SK-N-SH (cell line): ENCODE data around the gene CSTF2T. TPM values are rescaled to one million over a fixed set of nuclear protein-coding genes. Genes with fewer than 3 reads are reported as not detected.

Experiments used
- CTCF ChIA-PET: fragments of 300-600, 350-600 bp; formaldehyde crosslinking; extraction: SDS; loops from one replicate; lab custom pipeline; 2021; lab: Yijun Ruan, JAX
- POLR2A ChIA-PET: fragments of 350-600 bp; sonication (Branson Sonifier 250); formaldehyde crosslinking; extraction: SDS; loops from one replicate; lab custom pipeline; 2020; ENCODE audit warnings: antibody characterized with exemption, inconsistent platforms; lab: Yijun Ruan, JAX
- DNase-seq: peaks from one replicate; pipeline ENCODE4 v3.0.0; 2012
- H2AFZ ChIP-seq: fragments of 200-600 bp; sonication (generic); 2 replicates; pipeline ENCODE4 v1.8.1; 2016; ENCODE audit warnings: antibody characterized with exemption, mild to moderate bottlenecking, low read depth
- H3F3A ChIP-seq: fragments of 200-600 bp; sonication (generic); replicated peaks from 2 replicates; pipeline ENCODE3; 2016; ENCODE audit warnings: antibody characterized with exemption, mild to moderate bottlenecking; ENCODE audit not compliant: insufficient read depth
- H3K27ac ChIP-seq, 2 experiments: fragments of 200-500 bp in 1 of 2; fragments of 200-600 bp in 1 of 2; sonication (Bioruptor generic) in 1 of 2; sonication (generic), shearing (Covaris generic) in 1 of 2; 2 replicates each; pipeline versions ENCODE4 v1.5.1 to v1.6.1; 2014 to 2016; ENCODE audit warnings: low read depth in 2 of 2, inconsistent platforms in 1 of 2, low read length in 1 of 2, mild to moderate bottlenecking in 1 of 2, mixed read lengths in 1 of 2
- H3K27me3 ChIP-seq: fragments of 200-600 bp; sonication (generic), shearing (Covaris generic); 2 replicates; pipeline ENCODE4 v1.6.1; 2016; ENCODE audit warnings: mixed run types; ENCODE audit not compliant: insufficient read depth
- H3K36me3 ChIP-seq, 2 experiments: fragments of 200-500 bp in 1 of 2; fragments of 200-600 bp in 1 of 2; sonication (Bioruptor generic) in 1 of 2; sonication (generic) in 1 of 2; replicated peaks in 1 of 2; 2 replicates each; pipeline versions ENCODE3 to v1.5.1; 2014 to 2016; ENCODE audit warnings: low read length in 1 of 2, mild to moderate bottlenecking in 1 of 2; ENCODE audit not compliant: insufficient read depth in 2 of 2, control insufficient read depth in 1 of 2
- H3K4me1 ChIP-seq, 2 experiments: fragments of 200-500 bp in 1 of 2; fragments of 200-600 bp in 1 of 2; sonication (Bioruptor generic) in 1 of 2; sonication (generic), shearing (Covaris generic) in 1 of 2; 2 replicates each; pipeline versions ENCODE4 v1.5.1 to v1.6.1; 2014 to 2016; ENCODE audit warnings: low read depth in 1 of 2, low read length in 1 of 2, mixed run types in 1 of 2; ENCODE audit not compliant: insufficient read depth in 2 of 2, control insufficient read depth in 1 of 2
- H3K4me2 ChIP-seq: fragments of 200-600 bp; sonication (generic), shearing (Covaris generic); 2 replicates; pipeline ENCODE4 v1.6.1; 2017; ENCODE audit warnings: mixed run types
- H3K4me3 ChIP-seq, 2 experiments: fragments of 200-500 bp in 1 of 2; fragments of 200-600 bp in 1 of 2; sonication (Bioruptor generic) in 1 of 2; sonication (generic), shearing (Covaris generic) in 1 of 2; 2 replicates each; pipeline versions ENCODE4 v1.5.1 to v1.8.1; 2014 to 2016; ENCODE audit warnings: low read depth in 2 of 2, inconsistent platforms in 1 of 2, low read length in 1 of 2, mild to moderate bottlenecking in 1 of 2, mixed read lengths in 1 of 2, moderate library complexity in 1 of 2
- H3K79me2 ChIP-seq: fragments of 200-600 bp; sonication (generic); 2 replicates; pipeline ENCODE4 v1.8.1; 2017; ENCODE audit warnings: mild to moderate bottlenecking; ENCODE audit not compliant: insufficient read depth
- H3K9ac ChIP-seq: fragments of 200-600 bp; sonication (generic); 2 replicates; pipeline ENCODE4 v1.6.1; 2017; ENCODE audit warnings: mixed run types
- H3K9me2 ChIP-seq: fragments of 200-600 bp; sonication (generic); 2 replicates; pipeline ENCODE4 v1.6.1; 2017; ENCODE audit warnings: mixed run types
- H3K9me3 ChIP-seq: fragments of 200-600 bp; sonication (generic); 2 replicates; pipeline ENCODE4 v1.6.1; 2017; ENCODE audit warnings: mixed run types, mild to moderate bottlenecking, moderate library complexity
- H4K20me1 ChIP-seq: fragments of 200-600 bp; sonication (generic); 2 replicates; pipeline ENCODE4 v1.6.1; 2017; ENCODE audit warnings: mild to moderate bottlenecking, mixed run types; ENCODE audit not compliant: insufficient read depth
- CTCF ChIP-seq: fragments of 200-600 bp; sonication (generic); IDR thresholded peaks from 2 replicates; pipeline ENCODE4 v1.6.1; 2017; ENCODE audit warnings: antibody characterized with exemption, mild to moderate bottlenecking, moderate library complexity
- ELF1 ChIP-seq: IDR thresholded peaks from 2 replicates; pipeline ENCODE4 v1.4.0; 2012
- EZH2phosphoT487 ChIP-seq: fragments of 200-600 bp; sonication (generic); IDR thresholded peaks from 2 replicates; pipeline ENCODE4 v1.6.1; 2017; ENCODE audit warnings: low read depth, mixed run types, mild to moderate bottlenecking, antibody characterized with exemption, moderate library complexity, borderline replicate concordance
- FOXJ3 ChIP-seq: sonication (generic); formaldehyde crosslinking; IDR thresholded peaks from 2 replicates; pipeline ENCODE4 v1.5.1; 2020; ENCODE audit warnings: mild to moderate bottlenecking, missing genetic modification reagents
- GABPA ChIP-seq: IDR thresholded peaks from 2 replicates; pipeline ENCODE4 v1.4.0; 2012; ENCODE audit warnings: low read depth, mild to moderate bottlenecking
- GATA2 ChIP-seq: sonication (generic); formaldehyde crosslinking; IDR thresholded peaks from 2 replicates; pipeline ENCODE4 v1.5.0; 2020; ENCODE audit warnings: mild to moderate bottlenecking, missing genetic modification reagents
- IRF3 ChIP-seq: fragments of 150-350 bp; IDR thresholded peaks from 2 replicates; pipeline ENCODE4 v1.6.1; 2016; ENCODE audit warnings: mild to moderate bottlenecking, low read depth, low read length
- JUND ChIP-seq: IDR thresholded peaks from 2 replicates; pipeline ENCODE4 v1.4.0; 2012
- MAX ChIP-seq: IDR thresholded peaks from 2 replicates; pipeline ENCODE4 v1.4.0; 2012; ENCODE audit warnings: low read depth
- MXI1 ChIP-seq: IDR thresholded peaks from 2 replicates; pipeline ENCODE4 v1.6.1; 2012; ENCODE audit warnings: mild to moderate bottlenecking, low read depth, low read length, improper control_type of control experiment
- NRF1 ChIP-seq: IDR thresholded peaks from 2 replicates; pipeline ENCODE4 v1.6.1; 2012; ENCODE audit warnings: low read depth, mild to moderate bottlenecking, low read length
- PBX3 ChIP-seq: IDR thresholded peaks from 2 replicates; pipeline ENCODE4; 2012
- POLR2AphosphoS5 ChIP-seq: IDR thresholded peaks from 2 replicates; pipeline ENCODE4 v1.6.1; 2012; ENCODE audit warnings: low read depth, low read length
- RAD21 ChIP-seq: IDR thresholded peaks from 2 replicates; pipeline ENCODE4 v1.6.1; 2012; ENCODE audit warnings: mild to moderate bottlenecking, low read length
- RCOR1 ChIP-seq: fragments of 150-350 bp; IDR thresholded peaks from 2 replicates; pipeline ENCODE4 v1.6.1; 2017; ENCODE audit warnings: antibody characterized with exemption, low read length
- REST ChIP-seq: IDR thresholded peaks from 2 replicates; pipeline ENCODE4 v1.6.1; 2012; ENCODE audit warnings: mild to moderate bottlenecking, low read depth, low read length, moderate library complexity
- RFX5 ChIP-seq: IDR thresholded peaks from 2 replicates; pipeline ENCODE4 v1.6.1; 2012; ENCODE audit warnings: mild to moderate bottlenecking, improper control_type of control experiment, low read length
- SIN3A ChIP-seq: IDR thresholded peaks from 2 replicates; pipeline ENCODE4 v1.6.1; 2012; ENCODE audit warnings: low read depth, mild to moderate bottlenecking, low read length, moderate library complexity, borderline replicate concordance
- SMC3 ChIP-seq: IDR thresholded peaks from 2 replicates; pipeline ENCODE4 v1.6.1; 2012; ENCODE audit warnings: low read depth, low read length, improper control_type of control experiment
- TAF1 ChIP-seq: IDR thresholded peaks from 2 replicates; pipeline ENCODE4 v1.6.1; 2012; ENCODE audit warnings: low read depth, mild to moderate bottlenecking, low read length, moderate library complexity, borderline replicate concordance
- TCF12 ChIP-seq: IDR thresholded peaks from 2 replicates; pipeline ENCODE4 v1.4.0; 2012
- USF1 ChIP-seq: IDR thresholded peaks from 2 replicates; pipeline ENCODE4 v1.4.0; 2012; ENCODE audit warnings: low read depth, borderline replicate concordance
- USF2 ChIP-seq: fragments of 150-350 bp; IDR thresholded peaks from 2 replicates; pipeline ENCODE4 v1.6.1; 2017; ENCODE audit warnings: antibody characterized with exemption, low read length, low read depth, borderline replicate concordance
- YY1 ChIP-seq: IDR thresholded peaks from 2 replicates; pipeline ENCODE4 v1.4.0; 2012; ENCODE audit warnings: low read depth, mild to moderate bottlenecking
- WGBS: methylation state at CpG from one replicate; pipeline ENCODE4 v1.1.6; 2017; ENCODE audit warnings: low lambda C conversion rate; 5-methylcytosine and 5-hydroxymethylcytosine counted together
- polyA plus RNA-seq, 3 experiments: library from polyadenylated mRNA; depleted of rRNA; stranded (reverse); fragments of >200 nt; gene quantifications; 2 replicates each; pipeline ENCODE4 v1.2.3, GENCODE V29; 2012

The CSTF2T gene
- polyA plus RNA-seq, 1 of the 3 experiments (the other 2 are of a cell fraction), result 4.3 TPM

- no peak for TF ChIP-seq REST
These were observed 42.9 kb downstream of the CSTF2T start (continued) for GRCh38 chr10:51656503-51656902.

GRCh38 chr10:51654918-51655317 is 44.5 kb downstream of the CSTF2T start:
- Histone ChIP-seq H3K9ac (no peak overlapping the region), H3K79me2 (no peaks in the 10 kb centered on the region), H4K20me1 (no peaks in the 10 kb centered on the region), H3K27me3 (no peaks in the 10 kb centered on the region), H2AFZ (no peak overlapping the region), H3K9me2 (no peaks in the 10 kb centered on the region), H3F3A (peaks cover 7% of the 10 kb centered on the region), H3K4me1 (peaks cover 9 to 12% of the 10 kb centered on the region in 2 experiments), H3K27ac (peak overlapping the region in 1 of 2 experiments; percentile 84; a peak in 2 of 4 replicates), H3K4me3 (no peak overlapping the region), H3K36me3 (no peaks in the 10 kb centered on the region), H3K4me2 (no peak overlapping the region), H3K9me3 (no peaks in the 10 kb centered on the region; the same call in 1 of the 2 replicates)
- CTCF ChIA-PET, result no interaction called here
- no peak for DNase-seq
- POLR2A ChIA-PET, result no interaction called here
- 14% methylated on average over 1 of the region's 1 CpG for WGBS
- peak; percentile 1; the same call in 1 of the 2 replicates for TF ChIP-seq RAD21
- TF ChIP-seq EZH2phosphoT487, result no peak
- peak; percentile 68 for TF ChIP-seq JUND
- TF ChIP-seq USF2, result no peak
- peak; percentile 92 for TF ChIP-seq PBX3
- peak; percentile 87 for TF ChIP-seq TCF12
- TF ChIP-seq YY1, result no peak
- TF ChIP-seq IRF3, result no peak
- TF ChIP-seq USF1, result no peak
- TF ChIP-seq NRF1, result no peak
- TF ChIP-seq MAX, result no peak
- TF ChIP-seq FOXJ3 (CRISPR knock-in tag), result no peak
- no peak for TF ChIP-seq TAF1
- no peak for TF ChIP-seq GATA2
- TF ChIP-seq RFX5, result no peak
- TF ChIP-seq GABPA, result no peak
- TF ChIP-seq CTCF, result no peak
- peak; percentile 66; the same call in 1 of the 2 replicates for TF ChIP-seq POLR2AphosphoS5
- 0 out of 2 replicates have a peak, but pooled peaks have one; percentile 53 for TF ChIP-seq SIN3A
- TF ChIP-seq SMC3, result no peak
- TF ChIP-seq MXI1, result no peak
- no peak for TF ChIP-seq ELF1
- no peak for TF ChIP-seq RCOR1
